ENCODE results near the gene AK4.

- TF ChIP-seq CTCF (IDR thresholded peaks at IDR 0.05; ENCODE audit: insufficient read depth, low read depth, low read length): no peak
- TF ChIP-seq EZH2 (IDR thresholded peaks at IDR 0.05; ENCODE audit: insufficient read depth, low read length): no peak
Measured at GRCh38 chr1:65141394-65141793, 6.6 kb upstream of the AK4 start.
